DND-41 (cell line): Measurements from ENCODE around the gene LONRF2.

Experiments used
- ATAC-seq: fragments of 200-7000 bp; cut with Tn5 transposase; 3 replicates; pipeline ENCODE4 v1.9.1; 2021; ENCODE audit warnings: low read depth; ENCODE audit not compliant: insufficient read depth
- DNase-seq: peaks from one replicate; pipeline ENCODE4 v3.0.0-alpha.2; 2020
- H2AFZ ChIP-seq: 2 replicates; pipeline ENCODE4 v1.6.0; 2012; ENCODE audit warnings: low read depth, low read length
- H3K27ac ChIP-seq: 2 replicates; pipeline ENCODE4 v1.5.1; 2012; ENCODE audit warnings: low read length, inconsistent platforms
- H3K27me3 ChIP-seq: fragments of 200-600 bp; sonication (generic); 2 replicates; pipeline ENCODE4 v1.6.0; 2012; ENCODE audit warnings: low read length, mild to moderate bottlenecking, inconsistent platforms; ENCODE audit not compliant: insufficient read depth, poor library complexity
- H3K36me3 ChIP-seq: 2 replicates; pipeline ENCODE4 v1.5.1; 2012; ENCODE audit warnings: low read length, inconsistent platforms; ENCODE audit not compliant: insufficient read depth
- H3K4me1 ChIP-seq: 2 replicates; pipeline ENCODE4 v1.5.1; 2012; ENCODE audit warnings: mild to moderate bottlenecking, low read length; ENCODE audit not compliant: insufficient read depth
- H3K4me2 ChIP-seq: 2 replicates; pipeline ENCODE4 v1.6.0; 2012; ENCODE audit warnings: mild to moderate bottlenecking, moderate library complexity, low read length, inconsistent platforms; ENCODE audit not compliant: insufficient read depth
- H3K4me3 ChIP-seq, 2 experiments: fragments of 200-600 bp in 1 of 2; shearing (Covaris generic) in 1 of 2; 2 replicates each; pipeline ENCODE4 v1.5.1; 2012 to 2016; ENCODE audit warnings: inconsistent platforms in 2 of 2, low read length in 2 of 2, mild to moderate bottlenecking in 2 of 2, low read depth in 1 of 2, moderate library complexity in 1 of 2
- H3K79me2 ChIP-seq: 2 replicates; pipeline ENCODE4 v1.6.0; 2012; ENCODE audit warnings: low read length, inconsistent platforms; ENCODE audit not compliant: insufficient read depth
- H3K9ac ChIP-seq: 2 replicates; pipeline ENCODE4 v1.6.0; 2012; ENCODE audit warnings: low read depth, mild to moderate bottlenecking, inconsistent platforms, low read length, moderate library complexity
- H3K9me3 ChIP-seq: 2 replicates; pipeline ENCODE4 v1.5.1; 2012; ENCODE audit warnings: low read length, moderate library complexity, mild to moderate bottlenecking, inconsistent platforms; ENCODE audit not compliant: insufficient read depth, severe bottlenecking
- H4K20me1 ChIP-seq: 2 replicates; pipeline ENCODE4 v1.6.0; 2012; ENCODE audit warnings: low read length; ENCODE audit not compliant: insufficient read depth
- CTCF ChIP-seq: IDR thresholded peaks from 2 replicates; pipeline ENCODE4 v1.5.1; 2012; ENCODE audit warnings: borderline replicate concordance, low read length, moderate library complexity, mild to moderate bottlenecking; ENCODE audit not compliant: poor library complexity, severe bottlenecking; ENCODE audit errors: extremely low read depth
- EZH2 ChIP-seq: IDR thresholded peaks from 3 replicates; pipeline ENCODE4 v1.6.1; 2012; ENCODE audit warnings: borderline replicate concordance, low read depth, mild to moderate bottlenecking, moderate library complexity, low read length, inconsistent platforms; ENCODE audit not compliant: severe bottlenecking

The LONRF2 gene

GRCh38 chr2:100254646-100255210, 67.6 kb downstream of the LONRF2 start:
- no peaks in the 10 kb centered on the region for H3K9me3 ChIP-seq
- TF ChIP-seq EZH2 (no peak), CTCF (no peak)
- no peaks in the 10 kb centered on the region for H3K36me3 ChIP-seq
- H4K20me1 ChIP-seq, result no peaks in the 10 kb centered on the region
- H2AFZ ChIP-seq, result no peak overlapping the region
- no peak for ATAC-seq
- H3K4me1 ChIP-seq, result no peaks in the 10 kb centered on the region
- no peak overlapping the region for H3K4me2 ChIP-seq
- no peak for DNase-seq
- H3K4me3 ChIP-seq, result no peak overlapping the region
- H3K27ac ChIP-seq, result no peak overlapping the region
- H3K27me3 ChIP-seq, result no peaks in the 10 kb centered on the region
- no peaks in the 10 kb centered on the region for H3K79me2 ChIP-seq
- no peak overlapping the region for H3K9ac ChIP-seq

- Histone ChIP-seq H3K4me2 (no peak overlapping the region), H2AFZ (no peak overlapping the region), H3K27ac (no peak overlapping the region), H3K79me2 (no peaks in the 10 kb centered on the region), H3K36me3 (no peaks in the 10 kb centered on the region), H4K20me1 (no peaks in the 10 kb centered on the region), H3K4me3 (no peak overlapping the region), H3K27me3 (no peaks in the 10 kb centered on the region), H3K9ac (no peak overlapping the region), H3K9me3 (no peaks in the 10 kb centered on the region), H3K4me1 (no peaks in the 10 kb centered on the region)
- DNase-seq (no peak), ATAC-seq (no peak)
- TF ChIP-seq CTCF (no peak), EZH2 (no peak)
These were observed 68.5 kb downstream of the LONRF2 start for GRCh38 chr2:100253786-100254185.

- no peaks in the 10 kb centered on the region for H3K79me2 ChIP-seq
- H3K4me3 ChIP-seq, result no peak overlapping the region
- no peak overlapping the region for H3K9ac ChIP-seq
- no peak overlapping the region for H3K27ac ChIP-seq
- H3K4me2 ChIP-seq, result no peak overlapping the region
- no peaks in the 10 kb centered on the region for H3K36me3 ChIP-seq
- no peaks in the 10 kb centered on the region for H3K9me3 ChIP-seq
- TF ChIP-seq EZH2, result no peak
- no peak for TF ChIP-seq CTCF
- DNase-seq (no peak), ATAC-seq (no peak)
- H2AFZ ChIP-seq, result no peak overlapping the region
- no peaks in the 10 kb centered on the region for H3K27me3 ChIP-seq
- no peaks in the 10 kb centered on the region for H3K4me1 ChIP-seq
- H4K20me1 ChIP-seq, result no peaks in the 10 kb centered on the region
These were observed 69.2 kb downstream of the LONRF2 start for GRCh38 chr2:100252811-100253698.
